Caco-2 (cell line): ENCODE results near the gene SIK3. TPM values are rescaled to one million over a fixed set of nuclear protein-coding genes. Genes with fewer than 3 reads are reported as not detected.
"Not testable (repeated sequence)": the region's sequence is repeated elsewhere in the genome, so short reads cannot be mapped to it uniquely, and the experiment has no call there.

ENCODE experiments used
- BruUV-seq: library from RNA; stranded (reverse); fragments of 400-500 nt; replicated peaks from 2 replicates; lab custom pipeline; 2021; lab: Mats Ljungman, UMichigan
- CTCF ChIA-PET: fragments of 300-600 bp; sonication (Branson Sonifier 250); formaldehyde crosslinking; loops from one replicate; lab custom pipeline; 2022; ENCODE audit warnings: antibody characterized with exemption; lab: Charles Lee
- POLR2A ChIA-PET: fragments of 300-600 bp; sonication (Branson Sonifier 250); formaldehyde crosslinking; loops from one replicate; lab custom pipeline; 2022; ENCODE audit warnings: antibody characterized with exemption; lab: Charles Lee
- DNase-seq, 2 experiments: peaks; one replicate each; pipeline versions ENCODE4 v3.0.0 to v3.0.0-alpha.2; 2020 to 2022
- H3K27me3 ChIP-seq: replicated peaks from 2 replicates; pipeline ENCODE4 v1.6.0; 2011; ENCODE audit warnings: low read length; ENCODE audit not compliant: control insufficient read depth, insufficient read depth
- H3K36me3 ChIP-seq: 2 replicates; pipeline ENCODE4 v1.5.1; 2011; ENCODE audit warnings: low read length; ENCODE audit not compliant: control insufficient read depth, insufficient read depth
- H3K4me1 ChIP-seq: fragments of 250-450 bp; sonication (Bioruptor Pico); 2 replicates; pipeline ENCODE4 v1.5.1; 2020; ENCODE audit warnings: mild to moderate bottlenecking
- H3K4me3 ChIP-seq: 2 replicates; pipeline ENCODE4 v1.5.1; 2011; ENCODE audit warnings: low read depth, mild to moderate bottlenecking, control low read depth, low read length
- H3K9me3 ChIP-seq: fragments of 250-450 bp; sonication (Bioruptor Pico); 2 replicates; pipeline ENCODE4 v1.5.1; 2020; ENCODE audit warnings: mild to moderate bottlenecking, moderate library complexity
- H3K27ac Mint-ChIP-seq: one replicate; pipeline ENCODE4 v1.8.0; 2022; ENCODE audit warnings: mixed read lengths; ENCODE audit not compliant: unreplicated experiment
- H3K27me3 Mint-ChIP-seq: one replicate; pipeline ENCODE4 v1.8.0; 2022; ENCODE audit warnings: mixed read lengths; ENCODE audit not compliant: insufficient read depth, unreplicated experiment
- H3K36me3 Mint-ChIP-seq: one replicate; pipeline ENCODE4 v1.8.0; 2022; ENCODE audit warnings: mild to moderate bottlenecking, mixed read lengths; ENCODE audit not compliant: insufficient read depth, unreplicated experiment
- H3K4me1 Mint-ChIP-seq: one replicate; pipeline ENCODE4 v1.8.0; 2022; ENCODE audit warnings: low read depth, mixed read lengths; ENCODE audit not compliant: unreplicated experiment
- H3K4me3 Mint-ChIP-seq: one replicate; pipeline ENCODE4 v1.8.0; 2022; ENCODE audit warnings: mild to moderate bottlenecking, moderate library complexity, mixed read lengths; ENCODE audit not compliant: unreplicated experiment
- H3K9me3 Mint-ChIP-seq: one replicate; pipeline ENCODE4 v1.8.0; 2022; ENCODE audit warnings: mixed read lengths; ENCODE audit not compliant: unreplicated experiment
- CTCF ChIP-seq, 2 experiments: fragments of 200-600 bp in 1 of 2; IDR thresholded peaks; 1 replicate in 1 of 2; 2 replicates in 1 of 2; pipeline versions ENCODE4 v1.5.1 to v1.8.0; 2011 to 2022; ENCODE audit warnings: antibody characterized with exemption in 1 of 2, control low read depth in 1 of 2, inconsistent platforms in 1 of 2, low read depth in 1 of 2, low read length in 1 of 2, mild to moderate bottlenecking in 1 of 2, moderate library complexity in 1 of 2; ENCODE audit not compliant: insufficient read depth in 1 of 2, severe bottlenecking in 1 of 2, unreplicated experiment in 1 of 2
- intact Hi-C: fragments of 100-400 bp; cut with micrococcal nuclease; formaldehyde crosslinking; loops from one replicate; pipeline ENCODE4 v1.10.0; 2022; ENCODE audit not compliant: unreplicated experiment
- total RNA-seq: library from RNA; stranded (reverse); gene quantifications from 2 replicates; pipeline ENCODE4 v1.2.3, GENCODE V29; 2022

Gene SIK3
- total RNA-seq, 1 experiment from 2014 or later, result 65.7 TPM

- POLR2A ChIA-PET, result interaction anchor here (0.6 to 2.9 kb wide), 4 partner anchors 45 to 270 kb away, joined by 3 to 24 read pairs (median 12); partner anchors contain the start of genes APOA5 and ZPR1
- TSS peak; percentile 95 for BruUV-seq
Measured at GRCh38 chr11:116835791-116836631, 262.2 kb downstream of the SIK3 start.

GRCh38 chr11:116835042-116835772 is 263.0 kb downstream of the SIK3 start:
- Mint-ChIP-seq H3K36me3 (peaks cover 44% of the 10 kb centered on the region), H3K27ac (peak overlapping the region; percentile 58), H3K4me1 (peaks cover 64% of the 10 kb centered on the region), H3K9me3 (peaks cover 10% of the 10 kb centered on the region), H3K4me3 (peak overlapping the region; percentile 5), H3K27me3 (no peaks in the 10 kb centered on the region)
- BruUV-seq, result no TSS peak
- Histone ChIP-seq H3K36me3 (peaks cover 5% of the 10 kb centered on the region; the same call in 1 of the 2 replicates), H3K27me3 (no peaks in the 10 kb centered on the region), H3K4me3 (no peak overlapping the region), H3K4me1 (peaks cover 84% of the 10 kb centered on the region), H3K9me3 (peaks cover 7% of the 10 kb centered on the region)
- CTCF ChIA-PET, result interaction anchor here (0.6 to 3.8 kb wide), 16 partner anchors 8 to 103 kb away, joined by 3 to 50 read pairs (median 4); partner anchors contain the start of genes APOA4, APOA5, BUD13 and ZPR1
- no peak for DNase-seq
- no peak for TF ChIP-seq CTCF (IDR thresholded peaks at IDR 0.05; ENCODE audit: insufficient read depth in 1 of 2, low read depth in 1 of 2, low read length in 1 of 2, severe bottlenecking in 1 of 2, unreplicated experiment in 1 of 2)
- intact Hi-C loops, result loop anchor here (5.0 kb wide), 1 partner anchor 103 kb away; no protein-coding TSS in a partner anchor
- POLR2A ChIA-PET, result interaction anchor here (0.6 to 2.9 kb wide), 4 partner anchors 27 to 271 kb away, joined by 3 to 24 read pairs (median 12); partner anchors contain the start of genes APOA5 and ZPR1

More at GRCh38 chr11:116835791-116836631, 262.2 kb downstream of the SIK3 start:
- Mint-ChIP-seq H3K27ac (peak overlapping the region; percentile 92), H3K9me3 (peaks cover 6% of the 10 kb centered on the region), H3K36me3 (peaks cover 45% of the 10 kb centered on the region), H3K4me3 (peak overlapping the region; percentile 68), H3K27me3 (no peaks in the 10 kb centered on the region), H3K4me1 (peaks cover 65% of the 10 kb centered on the region)
- peak; percentile 51 for TF ChIP-seq CTCF (IDR thresholded peaks at IDR 0.05; ENCODE audit: insufficient read depth in 1 of 2, low read depth in 1 of 2, low read length in 1 of 2, severe bottlenecking in 1 of 2, unreplicated experiment in 1 of 2)
- Histone ChIP-seq H3K4me1 (peaks cover 86% of the 10 kb centered on the region), H3K36me3 (peaks cover 5% of the 10 kb centered on the region; the same call in 1 of the 2 replicates), H3K4me3 (peak overlapping the region; percentile 40), H3K9me3 (peaks cover 7% of the 10 kb centered on the region), H3K27me3 (no peaks in the 10 kb centered on the region)
- CTCF ChIA-PET, result interaction anchor here (0.6 to 3.8 kb wide), 19 partner anchors 9 to 297 kb away, joined by 3 to 50 read pairs (median 4); partner anchors contain the start of genes APOA4, APOA5, BUD13 and ZPR1
- peak; percentile 69 to 77 for DNase-seq
- intact Hi-C loops, result loop anchor here (1.0 to 5.0 kb wide), 3 partner anchors 27 to 104 kb away; partner anchors contain the start of gene APOA5

- not testable (repeated sequence) for H3K36me3 ChIP-seq, H3K27me3 Mint-ChIP-seq, DNase-seq, BruUV-seq, H3K4me3 ChIP-seq, H3K9me3 ChIP-seq, H3K9me3 Mint-ChIP-seq, H3K27me3 ChIP-seq
- Mint-ChIP-seq H3K4me1 (peaks cover 62% of the 10 kb centered on the region), H3K4me3 (peak overlapping the region; percentile 5), H3K27ac (peak overlapping the region; percentile 58), H3K36me3 (peaks cover 44% of the 10 kb centered on the region)
- CTCF ChIA-PET, result interaction anchor here (0.7 to 3.8 kb wide), 4 partner anchors 12 to 76 kb away, joined by 3 to 50 read pairs (median 6); partner anchors contain the start of genes APOA4 and APOA5
- POLR2A ChIA-PET, result interaction anchor here (0.5 to 1.1 kb wide), 2 partner anchors 18 to 26 kb away, joined by 3 read pairs; no protein-coding TSS in a partner anchor
- intact Hi-C loops, result loop anchor here (5.0 kb wide), 1 partner anchor 102 kb away; no protein-coding TSS in a partner anchor
- H3K4me1 ChIP-seq, result peaks cover 84% of the 10 kb centered on the region
Measured at GRCh38 chr11:116834535-116835041, 263.6 kb downstream of the SIK3 start.
